H9 (cell line): ENCODE data around the gene TOR3A. TPM values are rescaled to one million over a fixed set of nuclear protein-coding genes. Genes with fewer than 3 reads are reported as not detected.
"Not testable (repeated sequence)": the region's sequence is repeated elsewhere in the genome, so short reads cannot be mapped to it uniquely, and the experiment has no call there.

Experiments
- DNase-seq: peaks from one replicate; pipeline ENCODE4 v3.0.0-alpha.2; 2017
- H2AFZ ChIP-seq: one replicate; pipeline ENCODE4 v1.6.1; 2013; ENCODE audit warnings: mild to moderate bottlenecking, low read length, control low read depth, moderate library complexity
- H2AK5ac ChIP-seq: 2 replicates; pipeline ENCODE4 v1.6.1; 2013; ENCODE audit warnings: low read length, control low read depth, mixed read lengths; ENCODE audit not compliant: insufficient read length
- H2BK120ac ChIP-seq: one replicate; pipeline ENCODE4 v1.6.1; 2013; ENCODE audit warnings: low read depth, mild to moderate bottlenecking, low read length, control low read depth, inconsistent platforms; ENCODE audit not compliant: poor library complexity, severe bottlenecking
- H2BK12ac ChIP-seq: 2 replicates; pipeline ENCODE4 v1.6.1; 2013; ENCODE audit warnings: low read length, control low read depth, mixed read lengths, low read depth; ENCODE audit not compliant: insufficient read length
- H2BK15ac ChIP-seq: 2 replicates; pipeline ENCODE4 v1.6.1; 2013; ENCODE audit warnings: low read depth, low read length, control low read depth
- H2BK20ac ChIP-seq: one replicate; pipeline ENCODE4 v1.6.1; 2013; ENCODE audit warnings: low read depth, mild to moderate bottlenecking, low read length, control low read depth, inconsistent platforms; ENCODE audit not compliant: poor library complexity, severe bottlenecking
- H2BK5ac ChIP-seq: 2 replicates; pipeline ENCODE4 v1.6.1; 2013; ENCODE audit warnings: low read length, control low read depth, mixed read lengths; ENCODE audit not compliant: insufficient read length
- H3K14ac ChIP-seq: 2 replicates; pipeline ENCODE4 v1.6.1; 2013; ENCODE audit warnings: low read length, control low read depth; ENCODE audit not compliant: insufficient read depth
- H3K18ac ChIP-seq: 2 replicates; pipeline ENCODE4 v1.6.1; 2013; ENCODE audit warnings: low read depth, mild to moderate bottlenecking, mixed read lengths, low read length, control low read depth; ENCODE audit not compliant: insufficient read length
- H3K23ac ChIP-seq: 2 replicates; pipeline ENCODE4 v1.6.1; 2013; ENCODE audit warnings: low read length, control low read depth, mixed read lengths, low read depth; ENCODE audit not compliant: insufficient read length
- H3K23me2 ChIP-seq: 2 replicates; pipeline ENCODE4 v1.6.1; 2013; ENCODE audit warnings: low read depth, mild to moderate bottlenecking, mixed read lengths, low read length, control low read depth; ENCODE audit not compliant: insufficient read length, poor library complexity, severe bottlenecking
- H3K27ac ChIP-seq: 2 replicates; pipeline ENCODE4 v1.5.1; 2013; ENCODE audit warnings: low read length, control low read depth, mixed read lengths, low read depth; ENCODE audit not compliant: insufficient read length
- H3K27me3 ChIP-seq: 2 replicates; pipeline ENCODE4 v1.6.1; 2013; ENCODE audit warnings: low read length, control low read depth, inconsistent platforms; ENCODE audit not compliant: insufficient read depth
- H3K4ac ChIP-seq: 2 replicates; pipeline ENCODE4 v1.6.1; 2013; ENCODE audit warnings: low read depth, mild to moderate bottlenecking, control low read depth, inconsistent platforms, low read length, moderate library complexity
- H3K4me1 ChIP-seq: 2 replicates; pipeline ENCODE4 v1.6.1; 2013; ENCODE audit warnings: low read length, control low read depth, inconsistent platforms; ENCODE audit not compliant: insufficient read depth
- H3K4me2 ChIP-seq: 2 replicates; pipeline ENCODE4 v1.6.1; 2013; ENCODE audit warnings: low read length, control low read depth, mixed read lengths; ENCODE audit not compliant: insufficient read length, insufficient read depth
- H3K56ac ChIP-seq: 2 replicates; pipeline ENCODE4 v1.6.1; 2013; ENCODE audit warnings: low read depth, mild to moderate bottlenecking, mixed read lengths, low read length, control low read depth; ENCODE audit not compliant: insufficient read length
- H3K79me1 ChIP-seq: 2 replicates; pipeline ENCODE4 v1.6.1; 2013; ENCODE audit warnings: low read depth, mild to moderate bottlenecking, moderate library complexity, low read length, control low read depth, inconsistent platforms; ENCODE audit not compliant: insufficient read depth, poor library complexity, severe bottlenecking
- H3K79me2 ChIP-seq: 2 replicates; pipeline ENCODE4 v1.6.1; 2013; ENCODE audit warnings: low read length, control low read depth, inconsistent platforms; ENCODE audit not compliant: insufficient read depth
- H3K9ac ChIP-seq: 2 replicates; pipeline ENCODE4 v1.6.1; 2013; ENCODE audit warnings: low read length, control low read depth, mixed read lengths; ENCODE audit not compliant: insufficient read length; ENCODE audit errors: extremely low read depth
- H3K9me3 ChIP-seq: one replicate; pipeline ENCODE4 v1.6.1; 2013; ENCODE audit warnings: low read depth, low read length, inconsistent platforms; ENCODE audit not compliant: control insufficient read depth
- H3T11ph ChIP-seq: one replicate; pipeline ENCODE4 v1.6.1; 2013; ENCODE audit warnings: mild to moderate bottlenecking, low read length, control low read depth, inconsistent platforms
- H4K20me1 ChIP-seq: one replicate; pipeline ENCODE4 v1.6.1; 2013; ENCODE audit not compliant: control insufficient read depth, insufficient read length, insufficient read depth
- H4K5ac ChIP-seq: 2 replicates; pipeline ENCODE4 v1.6.1; 2013; ENCODE audit warnings: low read depth, mild to moderate bottlenecking, mixed read lengths, low read length, control low read depth; ENCODE audit not compliant: insufficient read length
- H4K8ac ChIP-seq: replicated peaks from 2 replicates; pipeline ENCODE4 v1.6.1; 2013; ENCODE audit warnings: low read length, control low read depth, mixed read lengths, low read depth; ENCODE audit not compliant: insufficient read length
- H4K91ac ChIP-seq: 2 replicates; pipeline ENCODE4 v1.6.1; 2013; ENCODE audit warnings: low read depth, mild to moderate bottlenecking, moderate library complexity, mixed read lengths, low read length, control low read depth; ENCODE audit not compliant: insufficient read length
- H3K27ac Mint-ChIP-seq, 3 experiments: 2 replicates in 2 of 3; 3 replicates in 1 of 3; pipeline ENCODE4 v1.8.0; 2020 to 2021; ENCODE audit warnings: mixed read lengths in 3 of 3, mild to moderate bottlenecking in 1 of 3, moderate library complexity in 1 of 3
- H3K27me3 Mint-ChIP-seq: 2 replicates; pipeline ENCODE4 v1.8.0; 2021; ENCODE audit warnings: low read depth, mild to moderate bottlenecking, moderate library complexity, mixed read lengths
- H3K36me3 Mint-ChIP-seq, 3 experiments: 2 replicates in 2 of 3; 3 replicates in 1 of 3; pipeline ENCODE4 v1.8.0; 2020 to 2021; ENCODE audit warnings: low read depth in 3 of 3, mixed read lengths in 3 of 3; ENCODE audit not compliant: insufficient read depth in 1 of 3
- H3K4me1 Mint-ChIP-seq, 2 experiments: 2 replicates each; pipeline ENCODE4 v1.8.0; 2020; ENCODE audit warnings: mixed read lengths in 2 of 2
- H3K4me3 Mint-ChIP-seq, 2 experiments: 2 replicates in 1 of 2; 3 replicates in 1 of 2; pipeline ENCODE4 v1.8.0; 2020 to 2021; ENCODE audit warnings: mild to moderate bottlenecking in 2 of 2, mixed read lengths in 2 of 2, moderate library complexity in 1 of 2
- H3K9me3 Mint-ChIP-seq, 2 experiments: 2 replicates in 1 of 2; 3 replicates in 1 of 2; pipeline ENCODE4 v1.8.0; 2020; ENCODE audit warnings: mild to moderate bottlenecking in 2 of 2, mixed read lengths in 2 of 2, moderate library complexity in 1 of 2
- CTCF ChIP-seq: fragments of 200-600 bp; sonication (generic); conservative IDR thresholded peaks from 3 replicates; pipeline ENCODE4 v1.8.0; 2021; ENCODE audit warnings: antibody characterized with exemption, mild to moderate bottlenecking
- WGBS: extraction: QIAGEN DNeasy Blood & Tissue Kit; methylation state at CpG from one replicate; pipeline ENCODE4 v1.1.7; 2013; ENCODE audit warnings: missing lambda C conversion rate, low lambda C conversion rate, mixed read lengths; ENCODE audit not compliant: insufficient read length; ENCODE audit errors: extremely low coverage; 5-methylcytosine and 5-hydroxymethylcytosine counted together
- total RNA-seq: library from RNA; stranded (reverse); gene quantifications from 2 replicates; pipeline ENCODE4 v1.2.1, GENCODE V29; 2021

Gene TOR3A
- total RNA-seq, 1 experiment from 2014 or later = 27.3 TPM

GRCh38 chr1:179129702-179130473 is 48.0 kb downstream of the TOR3A start:
- H2BK5ac ChIP-seq = no peak overlapping the region
- DNase-seq = no peak
- H3K79me2 ChIP-seq = no peaks in the 10 kb centered on the region
- Mint-ChIP-seq H3K27ac (peak overlapping the region in 1 of 3 experiments; percentile 20; a peak in 1 of 7 replicates), H3K4me1 (no peaks in the 10 kb centered on the region), H3K4me3 (no peak overlapping the region), H3K36me3 (peaks cover 6 to 19% (median 18%) of the 10 kb centered on the region in 3 experiments; a peak in 6 of 7 replicates), H3K9me3 (peaks cover 0 to 3% of the 10 kb centered on the region in 2 experiments; a peak in 2 of 5 replicates), H3K27me3 (no peaks in the 10 kb centered on the region)
- no peak overlapping the region for H3K4ac ChIP-seq
- H3K14ac ChIP-seq = no peak overlapping the region
- H3K4me1 ChIP-seq = no peaks in the 10 kb centered on the region
- H4K91ac ChIP-seq = no peak overlapping the region
- H3T11ph ChIP-seq = no peak overlapping the region
- H2BK120ac ChIP-seq = no peak overlapping the region
- H3K56ac ChIP-seq = no peak overlapping the region
- no peak overlapping the region for H2AK5ac ChIP-seq
- H3K23ac ChIP-seq = no peak overlapping the region
- no peaks in the 10 kb centered on the region for H3K79me1 ChIP-seq
- no peak overlapping the region for H2BK12ac ChIP-seq
- no peaks in the 10 kb centered on the region for H3K23me2 ChIP-seq
- no peak overlapping the region for H2BK15ac ChIP-seq
- H4K20me1 ChIP-seq = no peaks in the 10 kb centered on the region
- H3K9me3 ChIP-seq = no peaks in the 10 kb centered on the region
- no peaks in the 10 kb centered on the region for H3K27me3 ChIP-seq
- no peak overlapping the region for H4K5ac ChIP-seq
- H4K8ac ChIP-seq = no peak overlapping the region
- H3K27ac ChIP-seq = no peak overlapping the region
- no peak for TF ChIP-seq CTCF
- no peak overlapping the region for H2BK20ac ChIP-seq
- WGBS = no CpG with 5 or more reads among the region's 10 CpGs
- H3K9ac ChIP-seq = no peak overlapping the region
- no peak overlapping the region for H3K18ac ChIP-seq
- H2AFZ ChIP-seq = no peak overlapping the region
- no peak overlapping the region for H3K4me2 ChIP-seq

DNA sequence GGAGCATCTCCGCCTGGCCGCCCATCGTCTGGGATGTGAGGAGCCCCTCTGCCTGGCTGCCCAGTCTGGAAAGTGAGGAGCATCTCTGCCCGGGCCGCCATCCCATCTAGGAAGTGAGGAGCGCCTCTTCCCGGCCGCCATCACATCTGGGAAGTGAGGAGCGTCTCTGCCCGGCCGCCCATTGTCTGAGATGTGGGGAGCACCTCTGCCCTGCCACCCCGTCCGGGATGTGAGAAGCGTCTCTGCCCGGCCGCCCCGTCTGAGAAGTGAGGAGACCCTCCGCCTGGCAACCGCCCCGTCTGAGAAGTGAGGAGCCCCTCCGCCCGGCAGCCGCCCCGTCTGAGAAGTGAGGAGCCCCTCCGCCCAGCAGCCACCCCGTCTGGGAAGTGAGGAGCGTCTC is 53.3 kb downstream of the TOR3A start:
- not testable (repeated sequence) for DNase-seq, H3K4ac ChIP-seq, H3K27me3 ChIP-seq, H3K18ac ChIP-seq, H3K56ac ChIP-seq, H2BK120ac ChIP-seq, H2AFZ ChIP-seq, H3K79me2 ChIP-seq, H3T11ph ChIP-seq, H2BK20ac ChIP-seq, H3K4me3 Mint-ChIP-seq, H3K4me2 ChIP-seq, H2AK5ac ChIP-seq, H4K8ac ChIP-seq, H4K5ac ChIP-seq, H3K9me3 ChIP-seq, H3K9ac ChIP-seq, H3K27ac Mint-ChIP-seq, H4K91ac ChIP-seq, H3K4me1 Mint-ChIP-seq, H2BK15ac ChIP-seq, H3K23ac ChIP-seq, H3K27me3 Mint-ChIP-seq, H2BK12ac ChIP-seq, H4K20me1 ChIP-seq, H3K4me1 ChIP-seq, H3K14ac ChIP-seq, H3K23me2 ChIP-seq, H2BK5ac ChIP-seq, H3K27ac ChIP-seq, H3K79me1 ChIP-seq
- Mint-ChIP-seq H3K36me3 (peaks cover 20 to 36% (median 31%) of the 10 kb centered on the region in 3 experiments), H3K9me3 (peaks cover 18 to 20% of the 10 kb centered on the region in 2 experiments)
- no CpG with 5 or more reads among the region's 27 CpGs for WGBS
